ENCODE results near the gene SLC22A3. TPM values are rescaled to one million over a fixed set of nuclear protein-coding genes. Genes with fewer than 3 reads are reported as not detected.

Gene SLC22A3
- total RNA-seq, 2 donors from 2014 or later, result not detected

- DNase-seq (ENCODE audit: low spot score) (no peak), ATAC-seq (peak; percentile 19 to 29)
- peaks cover 45 to 46% of the 10 kb centered on the region in 2 donors for H3K27me3 Mint-ChIP-seq
- no peaks in the 10 kb centered on the region for H3K9me3 Mint-ChIP-seq
- no peaks in the 10 kb centered on the region for H3K36me3 Mint-ChIP-seq
- H3K4me3 Mint-ChIP-seq, result no peak overlapping the region
- peaks cover 0 to 6% of the 10 kb centered on the region in 2 donors for H3K4me1 Mint-ChIP-seq (ENCODE audit: low read depth in 2 of 2)
- H3K27ac Mint-ChIP-seq, result no peak overlapping the region
Measured at GRCh38 chr6:160347259-160348222, 637 bp upstream of the SLC22A3 start.

GRCh38 chr6:160349020-160349441, 853 bp downstream of the SLC22A3 start:
- Mint-ChIP-seq H3K9me3 (no peaks in the 10 kb centered on the region), H3K27ac (no peak overlapping the region), H3K27me3 (peaks cover 45 to 47% of the 10 kb centered on the region in 2 donors), H3K4me3 (peak overlapping the region; percentile 42), H3K4me1 (ENCODE audit: low read depth in 2 of 2) (peaks cover 0 to 6% of the 10 kb centered on the region in 2 donors), H3K36me3 (no peaks in the 10 kb centered on the region)
- ATAC-seq (no peak), DNase-seq (ENCODE audit: low spot score) (no peak)

GRCh38 chr6:160349814-160350350, 1.7 kb downstream of the SLC22A3 start:
- H3K36me3 Mint-ChIP-seq, result no peaks in the 10 kb centered on the region
- H3K4me3 Mint-ChIP-seq, result no peak overlapping the region
- no peak overlapping the region for H3K27ac Mint-ChIP-seq

GRCh38 chr6:160353950-160354496, 5.8 kb downstream of the SLC22A3 start:
- Mint-ChIP-seq H3K27me3 (peaks cover 19 to 40% of the 10 kb centered on the region in 2 donors), H3K4me3 (no peak overlapping the region)
- no peak for ATAC-seq

More at GRCh38 chr6:160349814-160350350, 1.7 kb downstream of the SLC22A3 start:
- Mint-ChIP-seq H3K27me3 (peaks cover 44 to 45% of the 10 kb centered on the region in 2 donors), H3K9me3 (no peaks in the 10 kb centered on the region), H3K4me1 (ENCODE audit: low read depth in 2 of 2) (peaks cover 0 to 7% of the 10 kb centered on the region in 2 donors)
- DNase-seq (ENCODE audit: low spot score) (no peak), ATAC-seq (no peak)

GRCh38 chr6:160355001-160355400, 6.8 kb downstream of the SLC22A3 start:
- Mint-ChIP-seq H3K4me1 (ENCODE audit: low read depth in 2 of 2) (peaks cover 0 to 5% of the 10 kb centered on the region in 2 donors), H3K4me3 (no peak overlapping the region), H3K27ac (no peak overlapping the region), H3K9me3 (no peaks in the 10 kb centered on the region), H3K27me3 (peaks cover 9 to 30% of the 10 kb centered on the region in 2 donors), H3K36me3 (no peaks in the 10 kb centered on the region)
- no peak for DNase-seq (ENCODE audit: low spot score)
- peak; percentile 67 to 76 for ATAC-seq

More at GRCh38 chr6:160353950-160354496, 5.8 kb downstream of the SLC22A3 start:
- peaks cover 0 to 9% of the 10 kb centered on the region in 2 donors for H3K4me1 Mint-ChIP-seq (ENCODE audit: low read depth in 2 of 2)
- DNase-seq (ENCODE audit: low spot score), result no peak
- H3K36me3 Mint-ChIP-seq, result no peaks in the 10 kb centered on the region
- no peak overlapping the region for H3K27ac Mint-ChIP-seq
- no peaks in the 10 kb centered on the region for H3K9me3 Mint-ChIP-seq

- Mint-ChIP-seq H3K36me3 (no peaks in the 10 kb centered on the region), H3K27me3 (peaks cover 6 to 24% of the 10 kb centered on the region in 2 donors), H3K9me3 (no peaks in the 10 kb centered on the region), H3K4me3 (no peak overlapping the region), H3K27ac (no peak overlapping the region), H3K4me1 (ENCODE audit: low read depth in 2 of 2) (peaks cover 0 to 4% of the 10 kb centered on the region in 2 donors)
- DNase-seq (ENCODE audit: low spot score) (no peak), ATAC-seq (no peak)
Measured at GRCh38 chr6:160356074-160356744, 8.0 kb downstream of the SLC22A3 start.

GRCh38 chr6:160357088-160357487, 8.9 kb downstream of the SLC22A3 start:
- Mint-ChIP-seq H3K36me3 (no peaks in the 10 kb centered on the region), H3K27ac (no peak overlapping the region), H3K9me3 (no peaks in the 10 kb centered on the region), H3K27me3 (peaks cover 11 to 25% of the 10 kb centered on the region in 2 donors), H3K4me3 (no peak overlapping the region), H3K4me1 (ENCODE audit: low read depth in 2 of 2) (peaks cover 0 to 4% of the 10 kb centered on the region in 2 donors)
- peak in 1 of 2 donors; percentile 7 for ATAC-seq
- DNase-seq (ENCODE audit: low spot score), result no peak

GRCh38 chr6:160358225-160359119, 10.3 kb downstream of the SLC22A3 start:
- Mint-ChIP-seq H3K4me3 (no peak overlapping the region), H3K27me3 (peaks cover 11 to 25% of the 10 kb centered on the region in 2 donors), H3K36me3 (no peaks in the 10 kb centered on the region), H3K4me1 (ENCODE audit: low read depth in 2 of 2) (peaks cover 0 to 4% of the 10 kb centered on the region in 2 donors), H3K27ac (no peak overlapping the region), H3K9me3 (no peaks in the 10 kb centered on the region)
- ATAC-seq (peak in 1 of 2 donors; percentile 24), DNase-seq (ENCODE audit: low spot score) (no peak)

- no peak for DNase-seq (ENCODE audit: low spot score)
- Mint-ChIP-seq H3K9me3 (no peaks in the 10 kb centered on the region), H3K4me3 (no peak overlapping the region), H3K27me3 (peaks cover 11 to 21% of the 10 kb centered on the region in 2 donors), H3K27ac (no peak overlapping the region), H3K4me1 (ENCODE audit: low read depth in 2 of 2) (no peaks in the 10 kb centered on the region), H3K36me3 (no peaks in the 10 kb centered on the region)
- ATAC-seq, result no peak
Measured at GRCh38 chr6:160360955-160361354, 12.8 kb downstream of the SLC22A3 start.

GRCh38 chr6:160362556-160362955, 14.4 kb downstream of the SLC22A3 start:
- DNase-seq (ENCODE audit: low spot score) (no peak), ATAC-seq (peak in 1 of 2 donors; percentile 6)
- no peak overlapping the region for H3K27ac Mint-ChIP-seq
- H3K4me3 Mint-ChIP-seq, result no peak overlapping the region
- H3K9me3 Mint-ChIP-seq, result no peaks in the 10 kb centered on the region
- H3K27me3 Mint-ChIP-seq, result peaks cover 11 to 12% of the 10 kb centered on the region in 2 donors
- H3K4me1 Mint-ChIP-seq (ENCODE audit: low read depth in 2 of 2), result no peaks in the 10 kb centered on the region
- no peaks in the 10 kb centered on the region for H3K36me3 Mint-ChIP-seq

GRCh38 chr6:160363016-160363996, 15.1 kb downstream of the SLC22A3 start:
- DNase-seq (ENCODE audit: low spot score) (no peak), ATAC-seq (peak in 1 of 2 donors; percentile 40)
- Mint-ChIP-seq H3K9me3 (no peaks in the 10 kb centered on the region), H3K27me3 (peaks cover 13 to 14% of the 10 kb centered on the region in 2 donors), H3K27ac (no peak overlapping the region), H3K4me1 (ENCODE audit: low read depth in 2 of 2) (no peaks in the 10 kb centered on the region), H3K4me3 (no peak overlapping the region), H3K36me3 (no peaks in the 10 kb centered on the region)

GRCh38 chr6:160365117-160365516, 16.9 kb downstream of the SLC22A3 start:
- DNase-seq (ENCODE audit: low spot score), result no peak
- peaks cover 19 to 20% of the 10 kb centered on the region in 2 donors for H3K27me3 Mint-ChIP-seq
- no peaks in the 10 kb centered on the region for H3K36me3 Mint-ChIP-seq
- H3K4me1 Mint-ChIP-seq (ENCODE audit: low read depth in 2 of 2), result no peaks in the 10 kb centered on the region
- no peak overlapping the region for H3K4me3 Mint-ChIP-seq
- no peak overlapping the region for H3K27ac Mint-ChIP-seq
- no peak for ATAC-seq
- H3K9me3 Mint-ChIP-seq, result no peaks in the 10 kb centered on the region
